GM19452 (cell line): ENCODE data around the gene MYH9.

Source experiments
- ATAC-seq: cut with Tn5 transposase; IDR thresholded peaks from one replicate; pipeline ENCODE4 v1.9.1; 2021; ENCODE audit not compliant: unreplicated experiment

MYH9 gene

DNA sequence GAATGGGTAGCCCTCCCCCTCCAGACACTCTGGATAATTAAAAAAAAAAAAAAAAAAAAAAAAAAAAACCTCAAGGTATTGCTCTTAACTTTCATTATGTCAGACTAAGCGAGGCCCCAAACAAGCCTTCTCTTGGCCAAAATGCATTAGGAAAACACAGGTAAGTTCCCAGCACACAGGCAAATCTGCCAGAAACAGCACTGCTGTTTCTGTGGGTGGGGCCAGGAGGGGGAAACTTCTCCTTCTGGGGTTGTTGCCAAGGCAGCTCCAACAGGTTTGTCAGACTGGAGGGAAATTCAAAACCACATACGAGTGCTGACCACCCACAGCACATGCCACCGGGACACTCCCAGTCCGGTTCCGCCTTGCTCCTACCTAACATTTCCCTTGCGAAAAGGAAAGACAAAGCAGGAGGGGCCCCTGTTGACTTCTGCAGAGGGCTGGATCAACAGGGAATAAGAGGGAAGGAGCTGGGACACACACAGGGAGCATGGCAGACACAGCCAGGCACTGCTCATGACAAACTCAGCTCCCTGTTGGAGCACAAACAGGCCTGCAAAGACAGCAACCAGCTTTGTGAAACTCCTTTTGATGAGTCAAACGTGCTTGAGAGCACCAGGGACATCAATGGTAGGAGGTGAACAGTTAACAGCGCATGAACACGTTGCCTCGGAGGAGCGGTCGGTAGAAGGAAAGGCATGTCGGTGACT, 55.0 kb downstream of the MYH9 start:
- ATAC-seq: no peak

DNA sequence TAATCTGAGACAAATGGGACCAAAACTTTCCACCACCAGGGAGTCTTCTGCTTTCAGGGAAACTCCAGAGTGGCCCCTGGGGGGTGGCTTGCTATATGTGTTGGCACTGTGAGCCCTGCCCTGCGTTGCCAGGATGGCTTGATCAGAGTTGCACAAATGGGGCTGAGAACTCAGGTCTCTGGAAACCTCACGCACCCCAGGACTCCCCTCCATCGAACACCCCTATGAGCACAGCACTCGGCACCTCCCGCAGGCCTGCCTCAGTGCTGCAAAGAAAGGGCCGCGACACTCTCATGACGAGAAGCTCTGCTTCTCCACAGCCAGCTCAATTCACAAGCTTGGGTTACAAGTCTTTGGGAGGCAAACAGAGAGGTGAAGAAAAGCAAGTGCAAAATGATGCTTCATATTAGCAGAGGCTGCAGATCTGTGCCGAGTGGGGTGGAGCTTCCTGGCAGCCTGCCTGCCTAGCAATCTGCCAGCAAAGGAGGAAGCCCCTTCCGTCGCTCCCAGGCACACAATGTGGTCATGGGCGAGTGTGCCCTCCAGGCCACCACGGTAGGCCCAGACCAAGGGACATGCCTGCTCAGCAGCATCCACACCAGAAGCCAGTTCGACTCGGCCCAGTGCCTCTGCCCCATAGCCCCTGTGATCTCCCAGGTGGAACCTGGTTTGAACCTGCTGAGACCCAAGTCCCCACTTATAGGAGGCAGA, 55.7 kb downstream of the MYH9 start:
- peak; percentile 9 for ATAC-seq

DNA sequence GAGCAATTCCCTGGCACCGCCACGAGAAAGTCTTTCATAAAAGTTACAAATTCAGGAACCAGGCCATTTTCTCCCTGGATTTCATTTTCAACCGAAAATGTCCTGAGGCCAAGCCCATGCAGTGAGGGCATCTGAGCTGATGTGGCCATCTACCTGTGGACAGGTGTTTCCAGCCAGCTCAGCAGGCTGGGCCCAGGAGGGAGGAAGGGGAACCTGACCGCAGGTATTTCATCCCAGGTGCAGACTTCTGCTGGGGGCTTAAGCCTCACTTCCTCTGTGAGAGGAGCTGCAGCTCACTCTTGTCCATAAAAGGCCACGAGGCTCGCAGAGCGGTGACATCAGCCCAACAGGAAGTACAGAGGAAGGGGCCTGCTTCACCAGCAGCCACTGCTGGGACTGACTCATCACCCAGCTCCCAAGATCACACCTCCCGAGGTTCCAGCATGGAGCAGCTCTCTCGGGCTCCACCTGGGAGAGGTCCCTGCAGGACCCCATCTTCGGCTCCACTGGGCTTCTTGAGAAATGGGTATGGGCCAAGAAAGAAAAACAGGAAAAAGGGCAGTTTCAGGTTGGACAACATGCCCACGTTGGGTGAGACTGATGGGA, 56.4 kb downstream of the MYH9 start:
- ATAC-seq: peak; percentile 64

GRCh38 chr22:36330655-36331305, 57.0 kb downstream of the MYH9 start:
- ATAC-seq: no peak

DNA sequence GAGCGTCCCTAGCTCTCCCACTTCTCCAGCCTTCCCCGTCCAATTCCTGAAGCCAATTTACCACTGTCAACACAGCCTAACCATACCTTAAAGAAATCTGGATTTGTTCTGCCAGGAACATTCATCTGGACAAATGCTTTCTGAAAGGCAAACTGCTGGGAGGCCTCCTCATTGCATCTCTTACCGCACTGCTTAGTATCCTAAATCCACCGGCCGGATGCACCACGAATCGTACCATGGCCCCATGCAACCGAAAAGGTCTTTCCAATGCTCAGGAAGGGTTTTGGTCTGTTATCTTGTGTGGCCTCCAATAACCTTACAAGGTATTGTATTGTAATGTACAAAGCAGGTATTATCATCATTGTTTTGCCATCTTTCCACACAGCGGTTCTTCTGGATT, 57.6 kb downstream of the MYH9 start:
- no peak for ATAC-seq

DNA sequence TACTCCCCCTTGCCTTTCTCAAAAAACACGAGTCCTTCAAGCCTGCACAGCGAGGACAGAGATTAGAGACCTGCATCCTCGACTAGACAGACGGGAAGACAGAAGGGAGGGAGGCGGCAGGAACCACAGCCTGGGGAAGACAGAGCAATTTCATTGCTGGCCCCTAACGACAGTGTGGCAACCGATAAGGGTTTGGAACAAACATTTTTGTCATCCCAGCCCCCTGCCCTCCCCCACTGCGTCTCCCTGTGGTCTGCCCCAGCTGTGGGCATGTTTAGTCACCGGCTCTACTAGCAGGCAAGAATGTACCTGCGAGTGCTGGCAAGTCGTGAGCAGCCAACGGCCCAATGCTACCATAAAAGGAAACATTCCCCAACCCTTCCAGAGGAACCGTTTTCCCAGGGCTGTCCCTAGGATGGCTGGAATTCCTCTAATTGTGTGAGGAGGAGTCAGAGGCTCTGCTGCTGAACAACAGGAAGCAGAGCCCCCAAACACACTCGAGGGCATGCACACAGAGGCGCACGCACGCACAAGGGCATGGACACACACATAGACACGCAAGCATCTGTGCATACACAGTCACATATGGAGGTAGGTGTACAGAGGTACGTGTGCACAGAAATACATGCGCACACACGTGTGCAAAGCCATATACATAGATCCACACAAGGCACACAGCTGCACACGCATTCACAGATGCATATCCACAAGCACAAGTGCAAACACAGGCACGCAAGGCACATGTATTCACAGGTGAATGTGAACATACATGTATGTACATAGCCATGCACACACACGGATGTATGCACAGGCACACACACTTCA, 58.3 kb downstream of the MYH9 start:
- ATAC-seq: no peak

DNA sequence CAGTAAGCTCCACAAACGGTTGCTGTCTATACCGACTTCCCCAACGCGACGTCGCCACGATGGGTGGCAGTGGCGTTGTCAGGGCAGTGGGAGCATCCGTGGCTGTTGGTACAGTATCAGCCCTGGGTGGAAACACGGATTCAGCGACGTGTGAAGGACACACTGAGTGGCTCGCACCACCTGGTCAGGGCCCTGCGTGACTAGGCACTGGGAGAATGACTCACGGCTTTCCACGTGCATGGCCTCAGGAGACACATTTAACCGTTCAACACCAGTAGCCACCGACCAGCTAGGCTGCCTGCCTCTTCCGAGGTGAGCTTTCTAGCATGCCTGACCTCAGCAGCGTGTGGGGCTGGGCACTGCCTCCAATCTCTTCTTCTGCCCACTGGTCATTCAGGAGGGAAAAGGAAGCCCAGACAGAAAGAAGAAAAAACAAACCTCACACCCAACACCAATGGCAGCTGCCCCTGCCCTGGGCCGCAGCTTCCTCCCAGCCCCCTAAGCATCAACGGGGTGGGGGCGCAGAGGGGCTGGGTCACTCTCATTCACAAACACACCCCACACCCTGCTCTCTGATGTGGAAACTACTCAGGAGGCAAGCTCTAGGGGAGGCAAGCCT, 59.0 kb downstream of the MYH9 start:
- ATAC-seq: no peak

DNA sequence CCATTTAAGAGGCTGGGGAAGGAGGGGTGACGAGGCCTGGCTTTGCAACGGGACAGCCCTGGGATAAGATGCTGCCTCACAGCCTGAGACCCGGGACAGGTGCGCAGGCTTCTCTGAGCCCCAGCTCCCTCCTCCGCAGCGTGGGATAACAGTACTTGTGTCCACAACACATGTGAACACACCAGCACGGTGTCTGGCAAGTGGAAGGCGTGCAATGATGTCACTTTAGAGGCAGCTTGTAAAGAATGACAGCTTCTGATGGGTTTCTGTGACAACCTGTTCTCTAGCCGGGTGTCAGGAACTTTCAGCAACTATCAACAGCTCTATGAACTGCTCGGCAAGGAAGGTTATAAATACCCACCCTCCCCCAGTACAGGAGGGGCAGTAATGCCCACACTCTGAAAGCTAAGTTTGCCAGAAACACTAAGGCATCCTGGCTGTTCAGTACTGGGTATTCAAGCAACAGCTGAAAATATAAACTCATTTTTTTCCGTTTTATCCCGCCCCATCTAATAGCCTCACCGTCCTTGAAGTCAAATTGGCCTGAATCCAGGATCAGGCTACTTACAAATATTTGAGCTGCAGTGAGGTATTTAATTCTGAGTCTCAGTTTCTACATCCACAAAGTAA, 59.7 kb downstream of the MYH9 start:
- no peak for ATAC-seq

- ATAC-seq: no peak
Observed at GRCh38 chr22:36326178-36327161, 61.3 kb downstream of the MYH9 start.

DNA sequence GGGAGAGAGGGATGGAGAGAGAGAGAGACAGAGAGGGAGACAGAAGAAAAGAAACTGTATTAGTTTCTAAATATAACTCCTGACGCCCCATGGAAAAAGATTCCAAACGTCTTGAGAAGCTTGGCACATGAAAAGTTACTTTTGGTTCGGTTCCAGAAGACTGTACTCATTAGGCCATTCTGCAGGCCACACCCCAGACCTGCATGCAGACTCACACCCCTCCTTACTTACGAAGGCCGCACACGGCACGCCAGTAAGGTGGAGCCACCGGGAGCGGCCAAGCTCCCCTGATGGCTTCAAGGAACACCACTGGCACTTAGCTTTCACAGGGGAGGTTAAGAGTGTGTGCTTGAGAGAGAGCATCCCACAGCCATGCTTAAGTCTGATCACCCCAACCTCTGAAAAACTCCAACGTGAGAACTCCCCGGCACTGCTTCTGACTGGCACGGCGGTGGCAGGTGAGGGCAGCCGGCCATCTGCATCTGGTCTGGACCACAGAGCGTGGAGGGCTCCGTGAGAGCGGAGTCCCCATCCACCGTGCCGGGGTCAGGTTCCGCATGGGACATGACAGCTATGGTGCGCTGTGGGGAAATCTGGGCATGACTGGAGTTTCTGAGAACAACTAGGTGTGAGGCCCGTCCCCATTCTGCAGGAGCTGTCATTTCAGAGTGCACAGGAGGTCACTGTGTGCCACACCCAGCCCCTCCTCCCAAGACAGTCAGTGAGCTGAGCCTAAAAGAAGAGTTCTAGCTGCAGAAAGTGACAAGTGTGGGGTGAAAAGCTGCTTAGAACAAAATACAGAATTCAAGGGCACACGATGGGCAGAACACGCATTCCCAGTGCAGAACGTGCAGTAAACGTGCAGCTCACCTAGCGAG, 62.4 kb downstream of the MYH9 start:
- no peak for ATAC-seq

DNA sequence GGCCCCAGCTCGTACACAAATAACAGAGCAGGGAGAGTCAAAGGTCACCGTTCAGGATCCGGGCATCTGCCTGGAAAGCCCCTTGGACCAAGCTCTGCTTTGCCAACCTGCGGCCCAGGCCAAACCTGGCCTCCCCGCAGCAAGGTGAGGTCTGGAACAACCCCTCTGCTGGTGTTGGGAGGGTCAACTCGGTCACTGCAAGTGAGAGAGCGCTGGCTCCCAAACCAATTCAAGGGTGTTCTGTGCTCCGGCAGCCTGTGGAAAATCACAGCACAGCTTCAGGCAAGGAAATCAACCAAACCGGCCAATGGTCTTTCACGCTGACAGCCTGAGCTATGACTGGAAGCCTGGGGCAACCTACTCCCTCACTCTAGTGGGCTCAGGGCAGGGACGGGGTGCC, 63.4 kb downstream of the MYH9 start:
- ATAC-seq: no peak

GRCh38 chr22:36323855-36324331, 63.9 kb downstream of the MYH9 start:
- ATAC-seq: no peak

- no peak for ATAC-seq
Observed at GRCh38 chr22:36323182-36323854, 64.4 kb downstream of the MYH9 start.

DNA sequence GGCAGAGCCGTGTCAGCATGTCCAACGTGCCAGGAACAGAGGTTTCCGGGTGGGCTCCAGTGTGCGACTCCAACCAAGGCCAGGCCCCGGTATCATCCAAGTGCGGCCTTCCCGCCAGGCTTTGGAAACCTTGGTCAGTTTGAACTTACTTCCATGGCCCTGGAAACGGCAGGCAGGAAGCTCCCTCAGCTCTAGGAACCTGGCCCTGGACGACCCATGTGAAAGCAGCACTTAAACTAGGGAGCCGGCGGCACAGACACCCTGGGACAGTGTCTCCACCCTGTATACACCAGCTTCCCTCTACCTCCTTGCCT, 65.2 kb downstream of the MYH9 start:
- no peak for ATAC-seq

DNA sequence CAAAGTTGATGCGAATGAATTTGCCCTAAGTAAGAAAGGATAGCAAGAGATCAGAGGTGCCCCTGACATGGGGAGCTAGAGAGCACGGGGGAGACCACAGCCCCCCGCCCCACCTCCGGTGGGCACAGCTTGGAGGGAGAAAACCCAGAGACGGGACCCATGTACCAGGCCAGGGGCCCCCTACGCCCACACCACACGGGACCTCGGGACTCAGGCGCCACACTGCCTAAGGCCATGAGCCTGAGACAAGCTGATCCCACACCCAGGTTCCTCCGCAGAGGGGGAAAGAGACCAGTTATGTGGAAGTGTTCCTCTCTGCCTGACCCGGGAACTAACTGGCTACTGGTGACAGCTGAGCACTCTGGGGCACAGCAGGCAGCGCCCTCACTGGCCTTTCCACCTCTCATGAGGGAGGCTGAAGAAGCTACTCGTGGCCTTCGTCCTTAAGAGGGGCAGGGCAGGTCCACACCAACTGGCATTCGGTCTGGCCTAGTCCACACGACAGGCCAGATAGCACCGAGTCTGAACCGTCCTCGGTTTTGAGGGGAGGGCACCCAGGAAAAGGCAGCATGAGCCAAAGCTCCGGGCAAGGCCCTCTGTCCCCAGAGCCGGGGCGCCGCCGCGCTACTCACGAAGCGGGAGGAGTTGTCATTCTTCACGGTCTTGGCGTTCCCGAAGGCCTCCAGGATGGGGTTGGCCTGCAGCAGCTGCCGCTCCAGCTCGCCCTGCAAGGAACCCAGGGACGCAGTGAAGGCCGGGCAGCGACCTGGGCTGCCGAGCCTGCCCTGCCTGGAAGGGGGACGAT, 65.8 kb downstream of the MYH9 start:
- no peak for ATAC-seq

DNA sequence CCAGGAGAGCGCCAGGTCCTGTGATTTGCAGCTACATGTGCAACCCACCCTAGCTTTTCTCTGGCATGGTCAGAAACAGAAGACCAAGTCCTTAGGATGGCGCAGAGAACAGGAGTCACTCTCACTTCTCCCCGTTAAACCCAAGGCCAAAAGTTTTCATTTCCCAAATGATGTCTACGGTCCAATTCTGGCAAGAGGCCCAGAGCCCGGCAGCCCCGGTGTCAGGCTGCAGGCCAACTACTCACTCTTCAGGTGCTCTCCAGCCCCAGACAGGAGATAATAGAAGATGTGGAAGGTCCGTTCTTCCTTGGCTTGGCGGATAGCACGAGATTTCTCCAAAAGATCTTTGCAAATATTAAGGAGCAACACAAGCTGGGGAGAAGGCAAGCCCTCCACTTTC, 67.2 kb downstream of the MYH9 start:
- ATAC-seq: no peak
